IMR-90 (cell line): Measurements from ENCODE around the gene SH3RF3. TPM values are rescaled to one million over a fixed set of nuclear protein-coding genes. Genes with fewer than 3 reads are reported as not detected.

Source experiments
- ATAC-seq: fragments of 200-7000 bp; cut with Tn5 transposase; 2 replicates; pipeline ENCODE4 v1.9.1; 2020; ENCODE audit warnings: low read depth, mild to moderate bottlenecking, moderate library complexity
- BruUV-seq: library from RNA; stranded (reverse); fragments of 400-500 nt; replicated peaks from 2 replicates; lab custom pipeline; 2021; lab: Mats Ljungman, UMichigan
- CTCF ChIA-PET: fragments of 300-600 bp; formaldehyde crosslinking; extraction: SDS; loops from one replicate; lab custom pipeline; 2021; ENCODE audit warnings: antibody characterized with exemption; lab: Yijun Ruan, JAX
- POLR2A ChIA-PET: fragments of 300-600 bp; sonication (Branson Sonifier 250); formaldehyde crosslinking; loops from one replicate; lab custom pipeline; 2022; ENCODE audit warnings: antibody characterized with exemption; ENCODE audit not compliant: unreplicated experiment; lab: Charles Lee
- DNase-seq: peaks from one replicate; pipeline ENCODE4 v3.0.0; 2013
- H2AFZ ChIP-seq: replicated peaks from 2 replicates; pipeline ENCODE3; 2013; ENCODE audit warnings: low read length, mild to moderate bottlenecking; ENCODE audit not compliant: poor library complexity
- H2AK5ac ChIP-seq: 2 replicates; pipeline ENCODE4 v1.6.1; 2013; ENCODE audit warnings: low read depth, low read length, inconsistent platforms
- H2AK9ac ChIP-seq: replicated peaks from 2 replicates; pipeline ENCODE3; 2013; ENCODE audit warnings: mild to moderate bottlenecking, low read depth, low read length, moderate library complexity; ENCODE audit not compliant: poor library complexity
- H2BK120ac ChIP-seq: 2 replicates; pipeline ENCODE4 v1.6.1; 2013; ENCODE audit warnings: low read depth, low read length, inconsistent platforms
- H2BK15ac ChIP-seq: 3 replicates; pipeline ENCODE4 v1.6.1; 2013; ENCODE audit warnings: low read depth, low read length, inconsistent platforms
- H2BK20ac ChIP-seq: 2 replicates; pipeline ENCODE4 v1.6.1; 2013; ENCODE audit warnings: low read depth, mild to moderate bottlenecking, inconsistent platforms, low read length, moderate library complexity
- H2BK5ac ChIP-seq: 2 replicates; pipeline ENCODE4 v1.6.1; 2013; ENCODE audit warnings: mild to moderate bottlenecking, low read depth, low read length, inconsistent platforms; ENCODE audit not compliant: poor library complexity, severe bottlenecking
- H3K14ac ChIP-seq: replicated peaks from 2 replicates; pipeline ENCODE4 v1.6.1; 2013; ENCODE audit warnings: low read depth, low read length, inconsistent platforms
- H3K18ac ChIP-seq: 2 replicates; pipeline ENCODE4 v1.6.1; 2013; ENCODE audit warnings: low read depth, low read length, control low read depth
- H3K23ac ChIP-seq: 2 replicates; pipeline ENCODE4 v1.6.1; 2013; ENCODE audit warnings: low read depth, low read length, inconsistent platforms
- H3K27ac ChIP-seq: 2 replicates; pipeline ENCODE4 v1.5.1; 2013; ENCODE audit warnings: mild to moderate bottlenecking, control low read depth, low read length; ENCODE audit not compliant: insufficient read depth
- H3K27me3 ChIP-seq: 2 replicates; pipeline ENCODE4 v1.6.1; 2013; ENCODE audit warnings: low read length; ENCODE audit not compliant: control insufficient read depth, insufficient read depth
- H3K36me3 ChIP-seq: 2 replicates; pipeline ENCODE4 v1.6.1; 2013; ENCODE audit warnings: low read length, mixed read lengths; ENCODE audit not compliant: control insufficient read depth, insufficient read depth
- H3K4ac ChIP-seq: 2 replicates; pipeline ENCODE4 v1.6.1; 2013; ENCODE audit warnings: low read depth, low read length, inconsistent platforms
- H3K4me1 ChIP-seq: 2 replicates; pipeline ENCODE4 v1.6.1; 2013; ENCODE audit warnings: low read length, mixed read lengths; ENCODE audit not compliant: control insufficient read depth, insufficient read depth
- H3K4me2 ChIP-seq: 2 replicates; pipeline ENCODE4 v1.6.1; 2013; ENCODE audit warnings: low read depth, mild to moderate bottlenecking, control low read depth, low read length, moderate library complexity
- H3K4me3 ChIP-seq: 2 replicates; pipeline ENCODE4 v1.5.1; 2013; ENCODE audit warnings: low read depth, mild to moderate bottlenecking, control low read depth, low read length, moderate library complexity; ENCODE audit not compliant: insufficient read depth
- H3K56ac ChIP-seq: 2 replicates; pipeline ENCODE4 v1.6.1; 2013; ENCODE audit warnings: low read length, inconsistent platforms; ENCODE audit not compliant: insufficient read depth; ENCODE audit errors: extremely low read depth
- H3K79me1 ChIP-seq, 2 experiments: 2 replicates each; pipeline ENCODE4 v1.6.1; 2013; ENCODE audit warnings: low read length in 2 of 2, inconsistent platforms in 1 of 2, low read depth in 1 of 2
- H3K9ac ChIP-seq: 2 replicates; pipeline ENCODE4 v1.6.1; 2013; ENCODE audit warnings: low read depth, low read length, control low read depth
- H3K9me1 ChIP-seq: 2 replicates; pipeline ENCODE4 v1.6.1; 2013; ENCODE audit warnings: low read length, inconsistent platforms; ENCODE audit not compliant: insufficient read depth
- H3K9me3 ChIP-seq: 2 replicates; pipeline ENCODE4 v1.6.1; 2013; ENCODE audit warnings: low read length; ENCODE audit not compliant: control insufficient read depth, insufficient read depth
- H4K20me1 ChIP-seq: 2 replicates; pipeline ENCODE4 v1.6.1; 2013; ENCODE audit warnings: low read length, inconsistent platforms; ENCODE audit not compliant: insufficient read depth
- H4K5ac ChIP-seq: 2 replicates; pipeline ENCODE4 v1.6.1; 2013; ENCODE audit warnings: mild to moderate bottlenecking, low read depth, low read length, control low read depth
- H4K8ac ChIP-seq, 2 experiments: 2 replicates each; pipeline ENCODE4 v1.6.1; 2013; ENCODE audit warnings: low read depth in 2 of 2, low read length in 2 of 2, control low read depth in 1 of 2, inconsistent platforms in 1 of 2
- H4K91ac ChIP-seq: 2 replicates; pipeline ENCODE4 v1.6.1; 2013; ENCODE audit warnings: low read depth, low read length, inconsistent platforms; ENCODE audit not compliant: insufficient read depth
- CEBPB ChIP-seq: IDR thresholded peaks from 2 replicates; pipeline ENCODE4 v1.6.1; 2012; ENCODE audit warnings: low read depth, low read length, improper control_type of control experiment
- CHD1 ChIP-seq: IDR thresholded peaks from 2 replicates; pipeline ENCODE4 v1.6.1; 2012; ENCODE audit warnings: low read depth, low read length, improper control_type of control experiment
- FOS ChIP-seq: fragments of 150-350 bp; IDR thresholded peaks from 2 replicates; pipeline ENCODE4 v1.6.1; 2016; ENCODE audit warnings: low read depth, low read length
- MAZ ChIP-seq: IDR thresholded peaks from 2 replicates; pipeline ENCODE4 v1.6.1; 2012; ENCODE audit warnings: low read depth, mild to moderate bottlenecking, low read length, improper control_type of control experiment, moderate library complexity, borderline replicate concordance
- MXI1 ChIP-seq: IDR thresholded peaks from 2 replicates; pipeline ENCODE4 v1.6.1; 2012; ENCODE audit warnings: low read depth, mild to moderate bottlenecking, low read length, moderate library complexity, borderline replicate concordance
- POLR2A ChIP-seq: IDR thresholded peaks from 2 replicates; pipeline ENCODE4 v1.6.1; 2012; ENCODE audit warnings: mild to moderate bottlenecking, low read depth, low read length
- RAD21 ChIP-seq: IDR thresholded peaks from 2 replicates; pipeline ENCODE4 v1.6.1; 2012; ENCODE audit warnings: low read length, improper control_type of control experiment
- RCOR1 ChIP-seq: IDR thresholded peaks from 2 replicates; pipeline ENCODE4 v1.6.1; 2012; ENCODE audit warnings: mild to moderate bottlenecking, low read length, improper control_type of control experiment; ENCODE audit not compliant: insufficient replicate concordance
- RFX5 ChIP-seq: IDR thresholded peaks from 2 replicates; pipeline ENCODE4 v1.8.0; 2012; ENCODE audit warnings: low read depth, mild to moderate bottlenecking, low read length, moderate library complexity
- USF2 ChIP-seq: fragments of 150-350 bp; IDR thresholded peaks from 2 replicates; pipeline ENCODE4 v1.6.1; 2017; ENCODE audit warnings: mild to moderate bottlenecking, antibody characterized with exemption, low read length, low read depth
- WGBS, 2 experiments: methylation state at CpG; one replicate each; pipeline versions ENCODE4 v1.1.5 to v1.1.7; 2013; ENCODE audit warnings: missing lambda C conversion rate in 2 of 2; ENCODE audit not compliant: insufficient read length in 1 of 2; ENCODE audit errors: extremely low coverage in 2 of 2; 5-methylcytosine and 5-hydroxymethylcytosine counted together
- dilution Hi-C: fragments of 300-500 bp; cut with HindIII; formaldehyde crosslinking; loops from one replicate; pipeline ENCODE4 v1.14.3; 2018; ENCODE audit warnings: low sequenced_read_pairs; ENCODE audit not compliant: unreplicated experiment
- in situ Hi-C: fragments of 300-500 bp; cut with MboI; formaldehyde crosslinking; loops from 3 replicates; pipeline ENCODE4 v1.14.3; 2019; ENCODE audit warnings: low sequenced_read_pairs, inconsistent platforms, mixed read lengths
- intact Hi-C: fragments of 100-400 bp; cut with micrococcal nuclease; formaldehyde crosslinking; loops from 2 replicates; pipeline ENCODE4 v1.10.0; 2022
- polyA plus RNA-seq, 3 experiments: library from polyadenylated mRNA; depleted of rRNA; stranded (reverse); fragments of >200 nt; gene quantifications; 2 replicates each; pipeline ENCODE4 v1.2.3, GENCODE V29; 2012; ENCODE audit warnings: low replicate concordance in 1 of 3
- total RNA-seq: library from RNA; depleted of rRNA; stranded (reverse); fragments of >200 nt; gene quantifications from 2 replicates; pipeline ENCODE4 v1.2.3, GENCODE V29; 2012
- TF ChIP-seq, protein P1 (sequence below): fragments of 150-350 bp; IDR thresholded peaks from 2 replicates; pipeline ENCODE4 v1.6.1; 2016; ENCODE audit warnings: low read depth, mild to moderate bottlenecking, low read length, moderate library complexity, borderline replicate concordance

Gene SH3RF3
- total and polyA plus RNA-seq, 2 of the 4 experiments (the other 2 are of a cell fraction) = 3.4 to 5.3 TPM

- no peak overlapping the region for H3K4me3 ChIP-seq
These were observed 80.4 kb downstream of the SH3RF3 start for GRCh38 chr2:109209412-109209811.

More at GRCh38 chr2:109209412-109209811, 80.4 kb downstream of the SH3RF3 start:
- H4K91ac ChIP-seq = peak overlapping the region; percentile 88
- H3K9me3 ChIP-seq = no peaks in the 10 kb centered on the region
- peaks cover 47% of the 10 kb centered on the region for H3K9me1 ChIP-seq
- H2BK5ac ChIP-seq = peak overlapping the region; percentile 95
- H4K20me1 ChIP-seq = peaks cover 78% of the 10 kb centered on the region
- BruUV-seq = no TSS peak
- H3K14ac ChIP-seq = peak overlapping the region; percentile 80
- no peaks in the 10 kb centered on the region for H3K27me3 ChIP-seq
- peak; percentile 65 for ATAC-seq
- H3K18ac ChIP-seq = peak overlapping the region; percentile 94
- H3K56ac ChIP-seq = 0 out of 2 replicates have a peak overlapping the region, but pooled peaks have one; percentile 43
- peak overlapping the region; percentile 96 for H4K5ac ChIP-seq
- intact Hi-C loops (no loop called here), in situ Hi-C loops (no loop called here), dilution Hi-C loops (no loop called here)
- H3K4me2 ChIP-seq = peak overlapping the region; percentile 87
- H3K4ac ChIP-seq = peak overlapping the region; percentile 73
- H2BK20ac ChIP-seq = peak overlapping the region; percentile 56
- H4K8ac ChIP-seq = peak overlapping the region; percentile 42 to 82
- DNase-seq = peak; percentile 89
- peak overlapping the region; percentile 38 for H2BK120ac ChIP-seq
- H2AK9ac ChIP-seq = peak overlapping the region; percentile 97
- no peaks in the 10 kb centered on the region for H3K36me3 ChIP-seq
- no CpG with 5 or more reads among the region's 4 CpGs for WGBS, 2 experiments
- ChIA-PET CTCF (no interaction called here), POLR2A (no interaction called here)
- peak overlapping the region; percentile 99 for H2AK5ac ChIP-seq
- peak overlapping the region; percentile 53 for H2AFZ ChIP-seq
- H3K79me1 ChIP-seq = peaks cover 42 to 94% of the 10 kb centered on the region in 2 experiments
- peak overlapping the region; percentile 45 for H3K9ac ChIP-seq
- H3K4me1 ChIP-seq = peaks cover 31% of the 10 kb centered on the region
- peak overlapping the region; percentile 61; the same call in 1 of the 2 replicates for H3K23ac ChIP-seq
- H3K27ac ChIP-seq = peak overlapping the region; percentile 87
- TF ChIP-seq MAZ (peak; percentile 47; the same call in 1 of the 2 replicates), RAD21 (peak; percentile 23; the same call in 1 of the 2 replicates), MXI1 (no peak), USF2 (no peak), POLR2A (no peak), RFX5 (no peak), CHD1 (no peak), CEBPB (no peak), RCOR1 (no peak), FOS (peak; percentile 69)
- TF ChIP-seq, protein P1, sequence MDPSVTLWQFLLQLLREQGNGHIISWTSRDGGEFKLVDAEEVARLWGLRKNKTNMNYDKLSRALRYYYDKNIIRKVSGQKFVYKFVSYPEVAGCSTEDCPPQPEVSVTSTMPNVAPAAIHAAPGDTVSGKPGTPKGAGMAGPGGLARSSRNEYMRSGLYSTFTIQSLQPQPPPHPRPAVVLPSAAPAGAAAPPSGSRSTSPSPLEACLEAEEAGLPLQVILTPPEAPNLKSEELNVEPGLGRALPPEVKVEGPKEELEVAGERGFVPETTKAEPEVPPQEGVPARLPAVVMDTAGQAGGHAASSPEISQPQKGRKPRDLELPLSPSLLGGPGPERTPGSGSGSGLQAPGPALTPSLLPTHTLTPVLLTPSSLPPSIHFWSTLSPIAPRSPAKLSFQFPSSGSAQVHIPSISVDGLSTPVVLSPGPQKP = no peak
- H2BK15ac ChIP-seq = peak overlapping the region; percentile 93; the same call in 2 of the 3 replicates
